ENCODE results near the gene TRDN. TPM values are rescaled to one million over a fixed set of nuclear protein-coding genes. Genes with fewer than 3 reads are reported as not detected.

The TRDN gene, protein sequence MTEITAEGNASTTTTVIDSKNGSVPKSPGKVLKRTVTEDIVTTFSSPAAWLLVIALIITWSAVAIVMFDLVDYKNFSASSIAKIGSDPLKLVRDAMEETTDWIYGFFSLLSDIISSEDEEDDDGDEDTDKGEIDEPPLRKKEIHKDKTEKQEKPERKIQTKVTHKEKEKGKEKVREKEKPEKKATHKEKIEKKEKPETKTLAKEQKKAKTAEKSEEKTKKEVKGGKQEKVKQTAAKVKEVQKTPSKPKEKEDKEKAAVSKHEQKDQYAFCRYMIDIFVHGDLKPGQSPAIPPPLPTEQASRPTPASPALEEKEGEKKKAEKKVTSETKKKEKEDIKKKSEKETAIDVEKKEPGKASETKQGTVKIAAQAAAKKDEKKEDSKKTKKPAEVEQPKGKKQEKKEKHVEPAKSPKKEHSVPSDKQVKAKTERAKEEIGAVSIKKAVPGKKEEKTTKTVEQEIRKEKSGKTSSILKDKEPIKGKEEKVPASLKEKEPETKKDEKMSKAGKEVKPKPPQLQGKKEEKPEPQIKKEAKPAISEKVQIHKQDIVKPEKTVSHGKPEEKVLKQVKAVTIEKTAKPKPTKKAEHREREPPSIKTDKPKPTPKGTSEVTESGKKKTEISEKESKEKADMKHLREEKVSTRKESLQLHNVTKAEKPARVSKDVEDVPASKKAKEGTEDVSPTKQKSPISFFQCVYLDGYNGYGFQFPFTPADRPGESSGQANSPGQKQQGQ
- 1 to 10 TPM in 2 of 4 donors, under 1 TPM in 1, not detected in 1; under 0.01 to 5.6 (median 1.6) TPM for total RNA-seq

DNA sequence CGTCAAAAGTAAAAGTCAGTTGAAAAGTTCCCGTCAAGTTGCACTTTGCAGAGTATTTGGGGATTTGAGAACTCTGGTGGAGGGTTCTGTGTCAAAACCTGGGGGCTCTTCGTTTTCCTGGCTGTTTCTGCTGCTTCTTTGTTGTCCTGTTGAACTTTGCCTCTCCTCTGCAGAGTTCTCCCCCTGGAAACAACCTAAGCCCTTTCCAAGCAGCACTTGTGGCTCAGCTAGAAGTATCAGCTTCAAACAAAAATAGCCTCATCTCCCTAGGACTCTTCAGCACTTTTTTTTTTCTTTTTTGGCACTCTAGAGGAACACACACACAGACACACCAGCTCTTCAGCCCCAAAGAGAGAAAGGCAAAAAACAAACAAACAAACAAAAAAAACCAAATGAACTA is at the start of gene TRDN:
TSS of gene TRDN (minus strand) at position 169 of the 400 bp plus-strand sequence. CDS start 175 bp downstream, outside the sequence.
- DNase-seq, result no peak
- TF ChIP-seq, protein P1, sequence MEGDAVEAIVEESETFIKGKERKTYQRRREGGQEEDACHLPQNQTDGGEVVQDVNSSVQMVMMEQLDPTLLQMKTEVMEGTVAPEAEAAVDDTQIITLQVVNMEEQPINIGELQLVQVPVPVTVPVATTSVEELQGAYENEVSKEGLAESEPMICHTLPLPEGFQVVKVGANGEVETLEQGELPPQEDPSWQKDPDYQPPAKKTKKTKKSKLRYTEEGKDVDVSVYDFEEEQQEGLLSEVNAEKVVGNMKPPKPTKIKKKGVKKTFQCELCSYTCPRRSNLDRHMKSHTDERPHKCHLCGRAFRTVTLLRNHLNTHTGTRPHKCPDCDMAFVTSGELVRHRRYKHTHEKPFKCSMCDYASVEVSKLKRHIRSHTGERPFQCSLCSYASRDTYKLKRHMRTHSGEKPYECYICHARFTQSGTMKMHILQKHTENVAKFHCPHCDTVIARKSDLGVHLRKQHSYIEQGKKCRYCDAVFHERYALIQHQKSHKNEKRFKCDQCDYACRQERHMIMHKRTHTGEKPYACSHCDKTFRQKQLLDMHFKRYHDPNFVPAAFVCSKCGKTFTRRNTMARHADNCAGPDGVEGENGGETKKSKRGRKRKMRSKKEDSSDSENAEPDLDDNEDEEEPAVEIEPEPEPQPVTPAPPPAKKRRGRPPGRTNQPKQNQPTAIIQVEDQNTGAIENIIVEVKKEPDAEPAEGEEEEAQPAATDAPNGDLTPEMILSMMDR (IDR thresholded peaks at IDR 0.05), result no peak
- TF ChIP-seq POLR2A (IDR thresholded peaks at IDR 0.05), result no peak
- Histone ChIP-seq H3K27me3 (no peaks in the 10 kb centered on the region), H3K36me3 (no peaks in the 10 kb centered on the region), H3K9me3 (no peaks in the 10 kb centered on the region), H3K27ac (no peak within 1 kb of the TSS), H3K4me3 (no peak within 1 kb of the TSS), H3K4me1 (no peaks in the 10 kb centered on the region)
- intact Hi-C loops (cut with DNase I; ENCODE audit: low total_unique reads), result no loop called here

DNA sequence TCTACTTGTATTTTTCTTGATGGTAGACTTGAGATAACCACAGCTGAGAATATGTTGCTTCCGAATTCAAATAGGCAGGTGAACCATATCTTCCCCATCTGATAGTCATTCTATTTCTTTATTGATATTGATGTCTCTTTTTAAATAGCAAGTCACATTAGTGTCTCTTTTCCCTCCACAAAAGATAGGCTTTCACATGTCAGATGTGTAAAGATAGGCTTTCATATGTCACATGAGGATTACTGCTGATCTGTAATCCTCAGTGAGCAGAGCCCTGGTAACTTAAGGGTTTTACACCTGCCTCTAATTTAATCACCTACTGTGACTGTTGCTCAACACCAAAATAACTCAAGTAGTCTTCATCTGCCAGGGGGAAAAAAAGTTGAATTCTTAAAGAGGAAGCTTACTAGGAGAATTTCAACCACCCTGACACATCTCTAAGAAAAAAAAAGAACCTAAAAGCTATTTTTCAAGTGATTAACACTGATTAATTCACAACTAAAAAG is 45.3 kb upstream of the TRDN start:
- H3K27ac ChIP-seq, result no peak overlapping the region
- no peaks in the 10 kb centered on the region for H3K36me3 ChIP-seq
- no peak overlapping the region for H3K4me3 ChIP-seq
- TF ChIP-seq, protein P1 (IDR thresholded peaks at IDR 0.05), result no peak
- TF ChIP-seq POLR2A (IDR thresholded peaks at IDR 0.05), result no peak
- intact Hi-C loops (cut with DNase I; ENCODE audit: low total_unique reads), result no loop called here
- no peaks in the 10 kb centered on the region for H3K27me3 ChIP-seq
- H3K4me1 ChIP-seq, result no peaks in the 10 kb centered on the region
- no peak for DNase-seq
- no peaks in the 10 kb centered on the region for H3K9me3 ChIP-seq

DNA sequence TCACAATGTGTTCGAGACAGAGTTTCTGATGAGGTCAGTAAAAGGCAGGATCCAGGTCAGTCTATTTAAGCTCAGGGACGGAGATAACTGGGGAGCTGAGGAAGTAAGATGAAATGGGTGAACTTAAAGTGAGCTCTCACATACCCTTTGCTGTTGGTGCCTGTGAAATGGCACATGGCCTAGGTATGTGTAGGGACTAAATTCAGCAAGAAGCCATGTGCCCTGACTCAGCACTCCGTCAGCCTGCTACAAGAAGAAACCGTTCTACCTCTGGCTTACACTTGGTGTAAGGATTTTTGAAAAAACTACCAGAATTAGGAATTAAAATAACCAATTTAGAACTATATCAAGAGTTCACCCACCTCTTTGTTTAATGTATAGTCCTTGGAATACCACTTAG is 41.1 kb upstream of the TRDN start:
- intact Hi-C loops (cut with DNase I; ENCODE audit: low total_unique reads), result no loop called here
- Histone ChIP-seq H3K4me1 (no peaks in the 10 kb centered on the region), H3K9me3 (no peaks in the 10 kb centered on the region), H3K27me3 (no peaks in the 10 kb centered on the region), H3K4me3 (no peak overlapping the region), H3K27ac (no peak overlapping the region), H3K36me3 (no peaks in the 10 kb centered on the region)
- no peak for DNase-seq
- TF ChIP-seq POLR2A (IDR thresholded peaks at IDR 0.05), result no peak
- TF ChIP-seq, protein P1 (IDR thresholded peaks at IDR 0.05), result no peak

DNA sequence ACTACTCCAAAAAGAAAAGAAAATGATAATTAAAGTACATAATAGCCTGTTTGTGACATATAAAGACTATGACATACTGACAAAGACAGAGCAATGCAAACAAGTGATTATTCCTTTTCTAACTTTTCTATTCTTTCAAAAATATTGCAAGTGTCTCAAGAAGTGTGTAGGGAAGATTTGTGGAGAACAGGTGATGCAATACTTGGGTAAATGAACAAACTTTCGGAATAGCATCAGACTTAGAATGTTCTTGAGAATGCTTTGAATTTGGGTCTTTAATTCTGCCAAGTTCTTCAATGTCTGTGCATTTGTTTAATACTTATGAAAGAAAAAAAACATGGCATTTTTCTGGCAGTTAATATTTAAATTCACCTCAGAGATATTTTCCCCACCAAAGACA is 40.0 kb upstream of the TRDN start:
- Histone ChIP-seq H3K36me3 (no peaks in the 10 kb centered on the region), H3K27ac (no peak overlapping the region), H3K4me3 (no peak overlapping the region), H3K4me1 (no peaks in the 10 kb centered on the region), H3K27me3 (no peaks in the 10 kb centered on the region), H3K9me3 (no peaks in the 10 kb centered on the region)
- DNase-seq, result no peak
- intact Hi-C loops (cut with DNase I; ENCODE audit: low total_unique reads), result no loop called here
- TF ChIP-seq, protein P1 (IDR thresholded peaks at IDR 0.05), result no peak
- no peak for TF ChIP-seq POLR2A (IDR thresholded peaks at IDR 0.05)
